SK-N-SH treated with all-trans-retinoic acid at 6 μM for 48 hours (cell line): Measurements from ENCODE around the gene PHF2.

Experiments used
- GLIS3 ChIP-seq: fragments of 250-450 bp; sonication (Bioruptor Pico); IDR thresholded peaks from 2 replicates; pipeline ENCODE4 v1.5.0; 2020; ENCODE audit warnings: mild to moderate bottlenecking, moderate library complexity
- PATZ1 ChIP-seq: fragments of 250-450 bp; sonication (Bioruptor Pico); IDR thresholded peaks from 2 replicates; pipeline ENCODE4 v1.8.0; 2020; ENCODE audit warnings: mild to moderate bottlenecking, moderate library complexity, borderline replicate concordance
- ZFP30 ChIP-seq: fragments of 450-650 bp; formaldehyde crosslinking; IDR thresholded peaks from 2 replicates; pipeline ENCODE4 v1.5.0; 2022; ENCODE audit warnings: mild to moderate bottlenecking, moderate library complexity
- ZNF565 ChIP-seq: fragments of 450-650 bp; formaldehyde crosslinking; conservative IDR thresholded peaks from 2 replicates; pipeline ENCODE4 v1.5.0; 2020; ENCODE audit warnings: low read depth, mild to moderate bottlenecking, moderate library complexity

- TF ChIP-seq PATZ1 (CRISPR knock-in tag) (no peak), GLIS3 (CRISPR knock-in tag) (no peak), ZNF565 (CRISPR knock-in tag) (no peak), ZFP30 (no peak)
These were observed 73.4 kb downstream of the PHF2 start for GRCh38 chr9:93649610-93650261.
